Liver (tissue), 3 donors: ENCODE results near the gene RBM45.

Experiments
- EGR1 ChIP-seq, 2 donors: IDR thresholded peaks; 2 replicates each; pipeline ENCODE4 v1.6.1; 2016 to 2018; ENCODE audit warnings: antibody characterized with exemption in 2 of 2, low read depth in 2 of 2
- HNF4G ChIP-seq: IDR thresholded peaks from 2 replicates; pipeline ENCODE4 v1.6.1; 2016; ENCODE audit warnings: antibody characterized with exemption
- JUND ChIP-seq, 2 donors: IDR thresholded peaks; 2 replicates each; pipeline ENCODE4 v1.6.1; 2016; ENCODE audit warnings: antibody characterized with exemption in 2 of 2
- RAD21 ChIP-seq, 2 donors: IDR thresholded peaks; 2 replicates each; pipeline ENCODE4 v1.6.1; 2016; ENCODE audit warnings: antibody characterized with exemption in 2 of 2, mild to moderate bottlenecking in 2 of 2
- SP1 ChIP-seq: IDR thresholded peaks from 2 replicates; pipeline ENCODE4 v1.6.1; 2018; ENCODE audit warnings: antibody characterized with exemption, mild to moderate bottlenecking
- TAF1 ChIP-seq: conservative IDR thresholded peaks from 2 replicates; pipeline ENCODE4 v1.6.1; 2016; ENCODE audit warnings: antibody characterized with exemption, mild to moderate bottlenecking
- YY1 ChIP-seq: IDR thresholded peaks from 2 replicates; pipeline ENCODE4 v1.6.1; 2016; ENCODE audit warnings: antibody characterized with exemption, mild to moderate bottlenecking
- TF ChIP-seq, protein P1 (sequence below): IDR thresholded peaks from 2 replicates; pipeline ENCODE4 v1.6.1; 2016; ENCODE audit warnings: antibody characterized with exemption
- TF ChIP-seq, protein P2 (sequence below): fragments of 150-350 bp; IDR thresholded peaks from 2 replicates; pipeline ENCODE4 v1.5.1; 2017; ENCODE audit warnings: improper control_type of control experiment, low read depth, low read length; ENCODE audit not compliant: missing input control
- TF ChIP-seq, protein P3 (sequence below): IDR thresholded peaks from 2 replicates; pipeline ENCODE4 v1.6.1; 2016; ENCODE audit warnings: antibody characterized with exemption, mild to moderate bottlenecking
- TF ChIP-seq, protein P4 (sequence below): IDR thresholded peaks from 2 replicates; pipeline ENCODE4 v1.6.1; 2016; ENCODE audit warnings: antibody characterized with exemption
- donor health status: healthy.
- donor health status: healthy.

DNA sequence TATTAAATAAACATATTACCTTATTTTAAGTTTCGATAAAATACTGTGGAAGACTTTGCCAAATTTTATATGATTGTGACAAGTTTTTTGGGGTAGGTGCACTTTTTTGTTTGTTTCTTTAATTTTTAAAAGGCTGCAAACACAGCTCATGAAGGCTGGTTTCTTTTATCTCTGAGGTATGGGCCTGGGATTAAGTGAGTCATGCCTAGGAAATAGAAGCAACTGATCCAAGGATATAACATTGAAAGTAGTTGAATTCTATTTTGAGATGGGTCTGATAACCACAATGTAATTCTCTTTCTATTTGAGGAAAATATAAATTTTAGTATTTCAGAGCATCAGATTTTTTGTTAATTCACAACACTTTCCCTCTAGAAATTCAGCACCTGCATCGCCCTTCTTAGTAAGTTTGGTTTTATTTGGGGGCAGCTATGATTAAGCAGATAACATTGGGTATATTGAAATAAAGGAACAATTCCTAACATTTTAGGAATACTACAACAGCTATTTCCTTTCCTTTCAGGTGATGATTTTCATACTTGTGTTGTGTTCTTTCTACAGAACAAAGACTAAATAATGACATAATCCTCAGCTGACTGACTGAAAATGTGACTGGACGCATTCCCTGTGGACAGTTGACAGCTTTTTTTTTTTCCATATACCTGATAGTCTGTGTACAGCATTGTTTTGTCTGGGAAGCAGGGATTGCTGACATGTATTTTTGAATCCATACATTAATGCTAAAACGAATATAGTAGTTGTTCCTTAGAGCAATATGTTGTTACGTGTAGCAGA lies 16.8 kb downstream of the RBM45 start:
- TF ChIP-seq, protein P1, sequence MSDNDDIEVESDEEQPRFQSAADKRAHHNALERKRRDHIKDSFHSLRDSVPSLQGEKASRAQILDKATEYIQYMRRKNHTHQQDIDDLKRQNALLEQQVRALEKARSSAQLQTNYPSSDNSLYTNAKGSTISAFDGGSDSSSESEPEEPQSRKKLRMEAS = no peak
- TF ChIP-seq TAF1 (no peak), YY1 (no peak), JUND (IDR thresholded peaks at IDR 0.05) (no peak), EGR1 (IDR thresholded peaks at IDR 0.05; ENCODE audit: low read depth in 2 of 2) (no peak), SP1 (no peak), RAD21 (IDR thresholded peaks at IDR 0.05) (no peak), HNF4G (no peak)
- TF ChIP-seq, protein P2, sequence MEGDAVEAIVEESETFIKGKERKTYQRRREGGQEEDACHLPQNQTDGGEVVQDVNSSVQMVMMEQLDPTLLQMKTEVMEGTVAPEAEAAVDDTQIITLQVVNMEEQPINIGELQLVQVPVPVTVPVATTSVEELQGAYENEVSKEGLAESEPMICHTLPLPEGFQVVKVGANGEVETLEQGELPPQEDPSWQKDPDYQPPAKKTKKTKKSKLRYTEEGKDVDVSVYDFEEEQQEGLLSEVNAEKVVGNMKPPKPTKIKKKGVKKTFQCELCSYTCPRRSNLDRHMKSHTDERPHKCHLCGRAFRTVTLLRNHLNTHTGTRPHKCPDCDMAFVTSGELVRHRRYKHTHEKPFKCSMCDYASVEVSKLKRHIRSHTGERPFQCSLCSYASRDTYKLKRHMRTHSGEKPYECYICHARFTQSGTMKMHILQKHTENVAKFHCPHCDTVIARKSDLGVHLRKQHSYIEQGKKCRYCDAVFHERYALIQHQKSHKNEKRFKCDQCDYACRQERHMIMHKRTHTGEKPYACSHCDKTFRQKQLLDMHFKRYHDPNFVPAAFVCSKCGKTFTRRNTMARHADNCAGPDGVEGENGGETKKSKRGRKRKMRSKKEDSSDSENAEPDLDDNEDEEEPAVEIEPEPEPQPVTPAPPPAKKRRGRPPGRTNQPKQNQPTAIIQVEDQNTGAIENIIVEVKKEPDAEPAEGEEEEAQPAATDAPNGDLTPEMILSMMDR = no peak
- TF ChIP-seq, protein P3, sequence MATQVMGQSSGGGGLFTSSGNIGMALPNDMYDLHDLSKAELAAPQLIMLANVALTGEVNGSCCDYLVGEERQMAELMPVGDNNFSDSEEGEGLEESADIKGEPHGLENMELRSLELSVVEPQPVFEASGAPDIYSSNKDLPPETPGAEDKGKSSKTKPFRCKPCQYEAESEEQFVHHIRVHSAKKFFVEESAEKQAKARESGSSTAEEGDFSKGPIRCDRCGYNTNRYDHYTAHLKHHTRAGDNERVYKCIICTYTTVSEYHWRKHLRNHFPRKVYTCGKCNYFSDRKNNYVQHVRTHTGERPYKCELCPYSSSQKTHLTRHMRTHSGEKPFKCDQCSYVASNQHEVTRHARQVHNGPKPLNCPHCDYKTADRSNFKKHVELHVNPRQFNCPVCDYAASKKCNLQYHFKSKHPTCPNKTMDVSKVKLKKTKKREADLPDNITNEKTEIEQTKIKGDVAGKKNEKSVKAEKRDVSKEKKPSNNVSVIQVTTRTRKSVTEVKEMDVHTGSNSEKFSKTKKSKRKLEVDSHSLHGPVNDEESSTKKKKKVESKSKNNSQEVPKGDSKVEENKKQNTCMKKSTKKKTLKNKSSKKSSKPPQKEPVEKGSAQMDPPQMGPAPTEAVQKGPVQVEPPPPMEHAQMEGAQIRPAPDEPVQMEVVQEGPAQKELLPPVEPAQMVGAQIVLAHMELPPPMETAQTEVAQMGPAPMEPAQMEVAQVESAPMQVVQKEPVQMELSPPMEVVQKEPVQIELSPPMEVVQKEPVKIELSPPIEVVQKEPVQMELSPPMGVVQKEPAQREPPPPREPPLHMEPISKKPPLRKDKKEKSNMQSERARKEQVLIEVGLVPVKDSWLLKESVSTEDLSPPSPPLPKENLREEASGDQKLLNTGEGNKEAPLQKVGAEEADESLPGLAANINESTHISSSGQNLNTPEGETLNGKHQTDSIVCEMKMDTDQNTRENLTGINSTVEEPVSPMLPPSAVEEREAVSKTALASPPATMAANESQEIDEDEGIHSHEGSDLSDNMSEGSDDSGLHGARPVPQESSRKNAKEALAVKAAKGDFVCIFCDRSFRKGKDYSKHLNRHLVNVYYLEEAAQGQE = no peak
- TF ChIP-seq, protein P4, sequence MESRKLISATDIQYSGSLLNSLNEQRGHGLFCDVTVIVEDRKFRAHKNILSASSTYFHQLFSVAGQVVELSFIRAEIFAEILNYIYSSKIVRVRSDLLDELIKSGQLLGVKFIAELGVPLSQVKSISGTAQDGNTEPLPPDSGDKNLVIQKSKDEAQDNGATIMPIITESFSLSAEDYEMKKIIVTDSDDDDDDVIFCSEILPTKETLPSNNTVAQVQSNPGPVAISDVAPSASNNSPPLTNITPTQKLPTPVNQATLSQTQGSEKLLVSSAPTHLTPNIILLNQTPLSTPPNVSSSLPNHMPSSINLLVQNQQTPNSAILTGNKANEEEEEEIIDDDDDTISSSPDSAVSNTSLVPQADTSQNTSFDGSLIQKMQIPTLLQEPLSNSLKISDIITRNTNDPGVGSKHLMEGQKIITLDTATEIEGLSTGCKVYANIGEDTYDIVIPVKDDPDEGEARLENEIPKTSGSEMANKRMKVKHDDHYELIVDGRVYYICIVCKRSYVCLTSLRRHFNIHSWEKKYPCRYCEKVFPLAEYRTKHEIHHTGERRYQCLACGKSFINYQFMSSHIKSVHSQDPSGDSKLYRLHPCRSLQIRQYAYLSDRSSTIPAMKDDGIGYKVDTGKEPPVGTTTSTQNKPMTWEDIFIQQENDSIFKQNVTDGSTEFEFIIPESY = no peak
